Measurements from ENCODE around the gene AUNIP.

DNA sequence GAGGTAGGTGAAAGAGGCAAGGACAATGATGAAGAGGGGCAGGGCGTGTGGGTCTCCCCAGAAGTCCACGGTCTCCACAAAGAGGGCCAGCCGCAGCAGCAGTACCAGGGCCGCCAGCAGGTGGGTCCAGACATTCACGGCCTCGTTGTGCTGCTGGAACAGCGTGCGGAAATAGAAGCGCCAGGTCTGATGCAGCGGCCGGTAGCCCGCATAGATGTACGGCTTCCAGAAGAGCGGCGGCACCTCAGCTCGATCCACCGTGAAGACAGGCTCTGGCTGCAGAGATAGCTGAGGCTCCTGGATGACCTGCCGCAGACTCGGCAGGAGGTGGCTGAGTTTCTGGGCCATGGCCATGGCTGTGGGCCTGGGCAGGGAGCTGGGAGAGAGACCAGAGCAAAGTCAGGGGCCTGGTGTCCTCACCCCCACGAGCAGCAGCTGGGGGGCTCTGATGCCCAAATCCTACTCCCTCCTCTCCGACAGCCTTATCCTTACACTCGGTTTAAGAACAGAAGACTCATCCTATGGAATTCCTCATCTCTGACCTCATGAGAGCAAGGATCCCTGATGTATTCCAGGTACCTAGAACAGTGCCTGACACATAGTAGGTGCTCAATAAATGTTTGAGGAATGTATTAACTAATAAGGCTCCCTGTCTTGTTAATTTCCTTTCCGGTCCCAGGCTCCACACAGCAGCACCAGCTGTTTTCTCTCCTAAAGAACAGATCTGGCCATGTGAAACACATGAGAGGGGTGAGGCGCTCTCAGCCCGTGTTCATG lies 4.4 kb upstream of the AUNIP start:
- TF ChIP-seq EZH2 (IDR thresholded peaks at IDR 0.05; ENCODE audit: borderline replicate concordance, low read depth, low read length, severe bottlenecking) (no peak), POLR2AphosphoS5 (IDR thresholded peaks at IDR 0.05; ENCODE audit: insufficient read depth, low read depth, low read length) (no peak), MAX (IDR thresholded peaks at IDR 0.05; ENCODE audit: insufficient read depth, insufficient read length) (no peak), POLR2A (IDR thresholded peaks at IDR 0.05; ENCODE audit: low read depth, low read length) (no peak), FOS (IDR thresholded peaks at IDR 0.05; ENCODE audit: borderline replicate concordance, insufficient read depth, low read length) (no peak), JUN (IDR thresholded peaks at IDR 0.05; ENCODE audit: borderline replicate concordance, insufficient read depth, insufficient read length, low read depth) (no peak), MYC (IDR thresholded peaks at IDR 0.05; ENCODE audit: low read depth, low read length) (no peak)
- TF ChIP-seq, protein P1, sequence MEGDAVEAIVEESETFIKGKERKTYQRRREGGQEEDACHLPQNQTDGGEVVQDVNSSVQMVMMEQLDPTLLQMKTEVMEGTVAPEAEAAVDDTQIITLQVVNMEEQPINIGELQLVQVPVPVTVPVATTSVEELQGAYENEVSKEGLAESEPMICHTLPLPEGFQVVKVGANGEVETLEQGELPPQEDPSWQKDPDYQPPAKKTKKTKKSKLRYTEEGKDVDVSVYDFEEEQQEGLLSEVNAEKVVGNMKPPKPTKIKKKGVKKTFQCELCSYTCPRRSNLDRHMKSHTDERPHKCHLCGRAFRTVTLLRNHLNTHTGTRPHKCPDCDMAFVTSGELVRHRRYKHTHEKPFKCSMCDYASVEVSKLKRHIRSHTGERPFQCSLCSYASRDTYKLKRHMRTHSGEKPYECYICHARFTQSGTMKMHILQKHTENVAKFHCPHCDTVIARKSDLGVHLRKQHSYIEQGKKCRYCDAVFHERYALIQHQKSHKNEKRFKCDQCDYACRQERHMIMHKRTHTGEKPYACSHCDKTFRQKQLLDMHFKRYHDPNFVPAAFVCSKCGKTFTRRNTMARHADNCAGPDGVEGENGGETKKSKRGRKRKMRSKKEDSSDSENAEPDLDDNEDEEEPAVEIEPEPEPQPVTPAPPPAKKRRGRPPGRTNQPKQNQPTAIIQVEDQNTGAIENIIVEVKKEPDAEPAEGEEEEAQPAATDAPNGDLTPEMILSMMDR (IDR thresholded peaks at IDR 0.05; ENCODE audit: extremely low read depth in 1 of 2, insufficient read depth in 1 of 2, low read depth in 1 of 2, low read length in 2 of 2): no peak
